GM23248 (cell line): ENCODE measurements around the gene LILRB2.
"Not testable (repeated sequence)": the region's sequence is repeated elsewhere in the genome, so short reads cannot be mapped to it uniquely, and the experiment has no call there.

ENCODE experiments used
- EZH2 ChIP-seq: fragments of 200-600 bp; sonication (generic); IDR thresholded peaks from 2 replicates; pipeline ENCODE4 v1.6.1; 2018; ENCODE audit warnings: antibody characterized with exemption, mild to moderate bottlenecking; ENCODE audit not compliant: insufficient read depth, poor library complexity, severe bottlenecking
- EZH2phosphoT487 ChIP-seq: fragments of 200-600 bp; sonication (generic); IDR thresholded peaks from 2 replicates; pipeline ENCODE4 v1.6.1; 2018; ENCODE audit warnings: antibody characterized with exemption, moderate library complexity, mild to moderate bottlenecking, low read depth; ENCODE audit not compliant: insufficient read depth

DNA sequence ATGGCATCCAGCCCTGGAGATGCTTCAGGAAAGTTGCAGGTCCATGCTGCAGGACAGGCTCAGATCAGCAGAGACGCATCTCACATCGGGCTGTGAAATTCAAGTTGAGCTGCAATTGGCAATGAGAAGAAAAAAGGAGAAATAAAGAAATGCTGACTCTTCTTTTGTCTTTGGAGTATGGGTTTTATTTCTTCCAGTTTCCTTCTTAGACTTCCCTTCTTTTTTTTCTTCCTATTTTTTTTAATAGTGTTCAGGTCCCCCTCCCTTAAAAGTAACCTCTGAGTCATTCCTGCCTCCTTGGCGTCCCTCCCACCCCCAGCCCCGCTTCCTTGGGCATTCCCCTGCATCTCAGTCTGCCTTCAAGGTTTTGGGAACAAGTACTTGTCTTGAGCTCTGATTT is 9.3 kb downstream of the LILRB2 start:
- TF ChIP-seq EZH2, EZH2phosphoT487: not testable (repeated sequence)
